NOMO-1 treated with DMSO at 0.1 percent for 48 hours (cell line): Measurements from ENCODE around the gene MEX3D.
"Not testable (repeated sequence)": the region's sequence is repeated elsewhere in the genome, so short reads cannot be mapped to it uniquely, and the experiment has no call there.

Source experiments
- DNase-seq: peaks from one replicate; lab custom pipeline; 2025; ENCODE audit not compliant: unreplicated experiment; lab: John Stamatoyannopoulos, UW

The MEX3D gene

GRCh38 chr19:1540365-1540925, 27.7 kb downstream of the MEX3D start:
- DNase-seq, result no peak

DNA sequence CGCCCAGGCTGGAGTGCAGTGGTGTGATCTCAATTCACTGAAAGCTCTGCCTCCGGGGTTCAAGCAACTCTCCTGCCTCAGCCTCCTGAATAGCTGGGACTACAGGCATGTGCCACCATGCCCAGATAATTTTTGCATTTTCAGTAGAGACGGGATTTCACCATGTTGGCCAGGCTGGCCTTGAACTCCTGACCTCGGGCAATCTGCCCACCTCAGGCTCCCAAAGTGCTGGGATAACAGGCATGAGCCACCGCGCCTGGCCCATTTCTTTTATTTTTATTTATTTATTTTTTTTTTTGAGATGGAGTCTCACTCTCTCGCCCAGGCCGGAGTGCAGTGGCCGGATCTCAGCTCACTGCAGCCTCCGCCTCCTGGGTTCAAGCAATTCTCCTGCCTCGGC, 28.4 kb downstream of the MEX3D start:
- DNase-seq, result not testable (repeated sequence)

GRCh38 chr19:1538978-1539377, 29.1 kb downstream of the MEX3D start:
- DNase-seq, result no peak

- DNase-seq, result not testable (repeated sequence)
Observed at GRCh38 chr19:1535699-1536098, 32.4 kb downstream of the MEX3D start.

DNA sequence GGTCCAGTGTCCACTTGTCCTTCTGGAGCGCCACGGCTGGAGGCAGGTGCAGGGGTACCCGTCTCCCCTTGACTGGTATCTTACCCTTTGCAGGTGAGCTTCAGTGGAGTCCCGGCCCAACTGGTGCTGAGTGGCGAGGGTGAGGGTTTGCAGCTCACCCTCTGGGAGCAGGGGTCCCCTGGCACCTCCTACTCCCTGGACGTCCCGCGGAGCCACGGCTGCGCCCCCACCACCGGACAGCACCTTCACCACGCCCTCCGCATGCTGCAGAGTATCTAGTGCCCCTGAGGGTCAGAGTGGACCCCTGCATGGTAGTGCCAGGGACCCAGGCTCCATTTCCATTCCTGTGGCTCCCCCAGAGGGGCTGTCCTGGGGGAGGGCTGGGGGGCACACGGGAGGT, 33.2 kb downstream of the MEX3D start:
- DNase-seq, result no peak

DNA sequence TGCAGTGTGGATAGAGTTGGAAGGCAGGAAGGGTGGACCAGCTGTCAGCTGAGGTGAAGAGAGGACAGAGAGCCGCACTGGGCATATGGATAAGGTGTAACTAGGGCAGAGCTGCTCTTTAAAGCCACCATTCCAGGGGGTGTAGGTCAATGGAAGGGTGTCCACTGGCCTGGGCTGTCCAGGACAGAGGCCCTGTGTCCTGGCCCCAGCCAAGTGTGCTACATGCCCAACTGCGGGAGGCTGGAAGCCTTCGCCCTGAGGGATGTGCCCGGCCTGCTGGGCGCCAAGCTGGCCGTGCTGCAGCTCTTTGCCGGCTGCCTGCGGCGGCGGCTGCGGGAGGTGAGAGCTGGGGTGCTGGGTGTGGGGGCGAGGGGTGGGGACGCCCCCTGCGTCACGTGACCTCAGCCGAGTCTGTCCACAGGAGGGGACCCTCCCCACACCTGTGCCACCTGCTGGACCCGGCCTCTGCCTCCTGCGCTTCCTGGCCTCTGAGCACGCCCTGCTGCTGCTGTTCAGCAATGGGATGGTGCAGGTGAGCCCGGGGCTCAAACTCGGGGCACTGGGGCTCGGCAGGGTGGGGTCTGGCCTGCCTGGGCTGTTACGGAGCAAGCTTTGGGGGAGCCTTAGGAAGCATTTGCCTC, 34.5 kb downstream of the MEX3D start:
- DNase-seq, result no peak

DNA sequence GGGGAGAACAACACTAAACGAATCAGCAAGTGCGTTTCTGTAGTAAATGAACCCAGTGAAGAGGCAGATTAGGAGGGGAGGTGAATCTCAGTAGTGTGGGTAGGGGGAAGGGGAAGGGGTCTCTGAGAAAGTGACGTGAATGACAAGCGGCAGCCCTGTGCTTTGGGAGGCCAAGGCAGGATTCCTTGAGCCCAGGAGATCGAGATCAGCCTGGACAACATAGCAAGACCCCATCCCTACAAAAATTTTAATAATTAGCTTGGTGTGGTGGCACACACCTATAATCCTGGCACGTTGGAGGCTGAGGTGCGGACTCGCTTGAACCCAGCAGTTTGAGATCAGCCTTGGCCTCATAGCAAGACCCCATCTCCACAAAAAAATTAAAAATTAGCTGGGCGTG, 36.1 kb downstream of the MEX3D start:
- no peak for DNase-seq

DNA sequence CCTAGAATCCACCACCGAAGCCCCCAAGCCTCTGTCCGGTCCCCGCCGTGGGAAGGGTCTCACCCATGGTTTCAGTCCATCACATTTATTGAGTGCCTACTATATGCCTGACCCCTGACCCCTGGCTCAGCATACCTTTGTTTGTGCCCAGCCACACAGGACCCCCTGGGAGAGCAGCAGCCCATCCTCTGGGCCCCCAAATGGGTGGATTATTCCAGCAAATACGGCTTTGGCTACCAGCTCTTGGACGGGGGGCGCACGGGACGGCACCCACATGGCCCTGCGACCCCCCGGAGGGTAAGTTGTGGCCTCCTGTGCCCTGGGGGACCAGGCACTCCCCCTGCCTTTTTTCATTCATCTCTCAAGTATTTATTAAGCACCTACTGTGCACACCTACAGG, 36.5 kb downstream of the MEX3D start:
- DNase-seq, result no peak

GRCh38 chr19:1530856-1531255, 37.3 kb downstream of the MEX3D start:
- DNase-seq, result not testable (repeated sequence)

GRCh38 chr19:1529430-1529816, 38.7 kb downstream of the MEX3D start:
- DNase-seq, result no peak

GRCh38 chr19:1528596-1529429, 39.3 kb downstream of the MEX3D start:
- DNase-seq, result no peak

- no peak for DNase-seq
Observed at GRCh38 chr19:1527650-1528309, 40.3 kb downstream of the MEX3D start.

DNA sequence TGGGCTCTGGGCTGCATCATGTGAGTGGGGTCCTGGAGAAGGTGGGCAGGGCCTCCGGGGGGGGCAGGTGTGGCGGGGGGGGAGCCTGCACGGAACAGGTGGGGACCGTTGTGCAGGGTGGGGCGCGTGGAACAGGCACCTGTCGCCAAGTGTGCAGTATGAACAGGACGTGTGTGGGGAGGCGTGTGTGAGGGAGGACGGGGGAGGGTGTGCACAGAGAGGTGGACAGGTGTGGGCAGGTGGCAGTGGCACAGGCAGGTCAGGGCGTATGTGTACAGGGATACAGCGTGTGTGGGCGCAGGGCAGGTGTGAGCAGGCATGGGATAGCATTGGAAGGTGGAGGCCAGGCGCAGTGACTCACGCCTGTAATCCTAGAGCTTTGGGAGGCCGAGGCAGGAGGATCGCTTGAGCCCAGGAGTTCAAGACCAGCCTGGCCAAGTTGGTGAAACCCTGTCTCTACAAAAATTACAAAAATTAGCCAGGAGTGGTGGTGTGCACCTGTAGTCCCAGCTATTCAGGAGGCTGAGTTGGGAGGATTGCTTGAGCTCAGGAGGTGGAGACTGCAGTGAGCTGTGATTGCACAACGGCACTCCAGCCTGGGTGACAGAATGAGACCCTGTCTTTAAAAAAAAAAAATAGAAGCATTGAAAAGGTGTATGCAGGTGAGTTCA, 41.0 kb downstream of the MEX3D start:
- no peak for DNase-seq

DNA sequence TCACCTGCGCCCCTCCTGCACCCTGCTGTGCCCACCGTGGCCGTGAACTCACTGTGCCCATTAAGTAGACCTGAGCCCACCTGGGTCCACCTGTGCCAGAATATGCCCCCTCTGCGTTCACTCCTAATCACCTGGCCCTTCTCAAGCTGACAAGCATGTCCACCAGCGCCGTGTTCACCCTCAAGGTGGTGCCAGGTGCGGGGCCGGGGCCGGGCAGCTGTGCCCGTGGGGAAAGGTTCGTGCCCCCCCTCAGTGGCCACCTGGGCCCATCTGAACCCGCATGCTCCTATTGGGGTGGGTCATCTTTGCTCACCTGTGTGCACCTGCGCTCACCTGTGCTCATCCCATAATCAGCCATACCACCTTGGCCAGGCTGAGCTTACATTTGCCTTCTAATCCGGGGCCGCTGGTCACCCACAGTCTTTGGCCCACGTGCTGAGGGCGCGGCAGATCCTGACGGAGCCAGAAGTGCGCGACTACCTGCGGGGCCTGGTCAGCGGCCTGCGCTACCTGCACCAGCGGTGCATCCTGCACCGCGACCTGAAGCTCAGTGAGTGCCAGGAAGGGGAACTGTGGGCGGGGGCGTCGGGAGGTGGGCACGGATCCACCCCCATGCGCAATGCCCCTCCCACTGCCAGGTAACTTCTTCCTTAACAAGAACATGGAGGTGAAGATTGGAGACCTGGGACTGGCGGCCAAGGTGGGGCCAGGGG, 41.9 kb downstream of the MEX3D start:
- DNase-seq, result no peak

DNA sequence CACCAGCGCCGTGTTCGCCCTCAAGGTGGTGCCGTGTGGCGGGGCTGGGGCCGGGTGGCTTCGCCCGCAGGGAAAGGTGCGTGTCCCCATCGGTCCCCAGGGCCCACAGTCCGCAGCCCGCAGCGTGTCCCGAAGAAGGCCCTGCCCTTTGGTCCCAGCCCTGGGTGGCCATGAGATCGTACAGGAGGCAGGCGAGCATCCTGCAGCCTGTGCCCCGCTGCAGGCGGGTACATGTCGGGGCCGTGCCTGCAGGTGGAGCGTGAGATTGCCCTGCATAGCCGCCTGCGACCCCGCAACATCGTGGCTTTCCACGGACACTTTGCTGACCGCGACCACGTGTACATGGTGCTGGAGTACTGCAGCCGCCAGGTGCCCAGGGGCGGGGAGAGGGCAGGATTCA, 42.8 kb downstream of the MEX3D start:
- DNase-seq, result no peak

GRCh38 chr19:1524972-1525325, 43.2 kb downstream of the MEX3D start:
- no peak for DNase-seq

- DNase-seq, result no peak
Observed at GRCh38 chr19:1524287-1524971, 43.7 kb downstream of the MEX3D start.

DNA sequence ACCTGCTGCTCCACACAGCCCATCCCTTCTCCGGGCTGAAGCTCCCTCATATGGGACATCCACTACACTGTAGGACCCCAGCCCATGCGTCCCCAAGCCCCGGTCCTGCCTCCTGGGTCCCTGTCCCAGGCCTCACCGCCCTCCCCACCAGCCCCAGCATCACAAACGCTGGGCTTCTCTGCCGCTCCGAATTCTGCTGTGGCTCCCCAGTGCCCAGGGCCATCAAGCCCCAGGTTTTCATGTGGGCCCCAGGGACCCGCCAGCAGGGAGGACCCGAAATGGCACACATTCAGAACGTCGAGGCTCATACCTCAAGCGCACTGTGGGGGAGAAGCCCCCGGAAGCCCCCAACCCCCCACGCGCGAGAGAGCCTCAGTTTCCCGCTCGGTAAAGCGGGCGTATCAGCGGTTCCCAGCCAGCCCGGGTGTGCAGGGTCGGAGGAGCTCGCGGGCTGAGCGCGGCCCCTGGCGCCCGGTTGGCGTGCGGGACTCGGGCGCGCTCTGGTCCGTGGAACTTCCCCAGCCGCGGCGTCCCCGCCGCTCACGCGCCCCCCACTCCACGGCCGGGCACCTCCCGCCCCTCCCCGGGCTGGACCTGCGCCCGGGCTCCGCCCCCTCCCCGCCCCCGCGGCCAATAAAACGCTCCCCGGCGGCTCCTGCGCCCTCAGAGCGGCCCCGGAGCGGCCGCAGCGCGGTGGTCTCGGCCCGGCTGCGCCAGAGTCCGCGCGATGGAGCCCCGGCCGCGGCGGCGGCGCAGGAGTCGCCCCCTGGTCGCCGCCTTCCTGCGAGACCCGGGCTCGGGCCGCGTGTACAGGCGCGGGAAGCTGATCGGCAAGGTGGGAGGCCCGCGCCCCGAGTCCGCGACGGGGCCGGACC, 44.5 kb downstream of the MEX3D start, which contains the start of gene PLK5:
PLK5 (plus strand) TSS at position 666 of the 875 bp plus-strand sequence. CDS start 2,920 bp downstream, outside the sequence.
- DNase-seq, result no peak

GRCh38 chr19:1522838-1523237, 45.3 kb downstream of the MEX3D start:
- no peak for DNase-seq
